Ovary (tissue), 9 donors: ENCODE results near the gene WFDC1. TPM values are rescaled to one million over a fixed set of nuclear protein-coding genes. Genes with fewer than 3 reads are reported as not detected.

Experiments used
- DNase-seq, 5 donors: peaks; one replicate each; pipeline ENCODE4 v3.0.0-alpha.2; 2019 to 2020
- H3K27ac ChIP-seq, 2 donors: fragments of 200-600 bp; one replicate each; pipeline versions ENCODE4 v1.5.1 to v1.8.0; 2019 to 2022
- H3K27me3 ChIP-seq: fragments of 200-600 bp; one replicate; pipeline ENCODE4 v1.8.0; 2022
- H3K36me3 ChIP-seq: fragments of 200-600 bp; sonication (generic); one replicate; pipeline ENCODE4 v1.5.1; 2019
- H3K4me1 ChIP-seq: one replicate; pipeline ENCODE4 v1.8.1; 2013; ENCODE audit warnings: mild to moderate bottlenecking, moderate library complexity; ENCODE audit not compliant: insufficient read depth
- H3K4me3 ChIP-seq: fragments of 200-600 bp; sonication (generic); one replicate; pipeline ENCODE4 v1.5.1; 2017
- H3K9me3 ChIP-seq, 2 donors: fragments of 200-600 bp in 1 of 2; sonication (generic) in 1 of 2; one replicate each; pipeline versions ENCODE4 v1.5.1 to v1.8.1; 2013 to 2019; ENCODE audit warnings: mild to moderate bottlenecking in 1 of 2, moderate library complexity in 1 of 2
- EP300 ChIP-seq: sonication (generic); formaldehyde crosslinking; IDR thresholded peaks from one replicate; pipeline ENCODE4 v1.6.1; 2017; ENCODE audit warnings: antibody characterized with exemption
- POLR2A ChIP-seq: fragments of 450-650 bp; IDR thresholded peaks from one replicate; pipeline ENCODE4 v1.6.1; 2017; ENCODE audit warnings: antibody characterized with exemption, mild to moderate bottlenecking, moderate library complexity
- WGBS, 3 donors: extraction: QIAGEN DNeasy Blood & Tissue Kit in 1 of 3; methylation state at CpG; one replicate each; pipeline versions ENCODE4 v1.1.5 to v1.1.7; 2013 to 2017; 5-methylcytosine and 5-hydroxymethylcytosine counted together
- intact Hi-C, 4 donors: fragments of 100-400 bp; cut with DNase I; formaldehyde crosslinking; loops; one replicate each; pipeline versions ENCODE4 v1.11.0 to v1.15.1; 2022 to 2023
- polyA plus RNA-seq, 2 donors: library from polyadenylated mRNA; stranded (reverse); fragments of 200-250 nt in 1 of 2; fragments of 350-450 nt in 1 of 2; fragmentation: Illumina TruSeq in 1 of 2; extraction: RNeasy Lipid Tissue Mini Kit (QIAGEN cat#74804) in 1 of 2; gene quantifications; one replicate each; pipeline ENCODE4 v1.2.3, GENCODE V29; 2013 to 2014
- total RNA-seq, 7 donors: library from RNA; depleted of rRNA in 2 of 7; stranded (reverse); fragments of >200 nt in 2 of 7; fragmentation: NEBNext Ultra II Directional in 3 of 7; extraction: Animal tissue kit (Norgen Biotek cat#: 25700) in 3 of 7; gene quantifications; one replicate each; pipeline versions ENCODE4 v1.1.0 to v1.2.4, GENCODE V29; 2016 to 2023
- TF ChIP-seq, protein P1 (sequence below), 3 donors: fragments of 450-650 bp in 2 of 3; fragments of 200-600 bp in 1 of 3; IDR thresholded peaks; one replicate each; pipeline versions ENCODE4 v1.5.1 to v1.8.0; 2016 to 2022; ENCODE audit warnings: antibody characterized with exemption in 3 of 3, mild to moderate bottlenecking in 1 of 3
- donor health status: DM: no; HTN: no; CAD: no; lungs with moderate emphysema.
- donor health status: DM: no; HTN: no; CAD: no.
- donor health status: Bipolar disorder and iron deficiency.
- donor health status: DM: yes; HTN: yes; CAD: no.
- donor health status: DM: no; HTN: no; CAD: no.
- donor health status: DM: yes; HTN: yes; CAD: no.

The WFDC1 gene
- total and polyA plus RNA-seq, 9 donors = 0.57 to 10.7 (median 2.1) TPM

- no peak overlapping the region for H3K4me3 ChIP-seq
- intact Hi-C loops = no loop called here
- no peaks in the 10 kb centered on the region for H3K27me3 ChIP-seq
- no peak for DNase-seq
- H3K4me1 ChIP-seq = no peaks in the 10 kb centered on the region
- no peak overlapping the region for H3K27ac ChIP-seq
- H3K36me3 ChIP-seq = no peaks in the 10 kb centered on the region
- TF ChIP-seq EP300 (no peak), POLR2A (no peak)
- TF ChIP-seq, protein P1, sequence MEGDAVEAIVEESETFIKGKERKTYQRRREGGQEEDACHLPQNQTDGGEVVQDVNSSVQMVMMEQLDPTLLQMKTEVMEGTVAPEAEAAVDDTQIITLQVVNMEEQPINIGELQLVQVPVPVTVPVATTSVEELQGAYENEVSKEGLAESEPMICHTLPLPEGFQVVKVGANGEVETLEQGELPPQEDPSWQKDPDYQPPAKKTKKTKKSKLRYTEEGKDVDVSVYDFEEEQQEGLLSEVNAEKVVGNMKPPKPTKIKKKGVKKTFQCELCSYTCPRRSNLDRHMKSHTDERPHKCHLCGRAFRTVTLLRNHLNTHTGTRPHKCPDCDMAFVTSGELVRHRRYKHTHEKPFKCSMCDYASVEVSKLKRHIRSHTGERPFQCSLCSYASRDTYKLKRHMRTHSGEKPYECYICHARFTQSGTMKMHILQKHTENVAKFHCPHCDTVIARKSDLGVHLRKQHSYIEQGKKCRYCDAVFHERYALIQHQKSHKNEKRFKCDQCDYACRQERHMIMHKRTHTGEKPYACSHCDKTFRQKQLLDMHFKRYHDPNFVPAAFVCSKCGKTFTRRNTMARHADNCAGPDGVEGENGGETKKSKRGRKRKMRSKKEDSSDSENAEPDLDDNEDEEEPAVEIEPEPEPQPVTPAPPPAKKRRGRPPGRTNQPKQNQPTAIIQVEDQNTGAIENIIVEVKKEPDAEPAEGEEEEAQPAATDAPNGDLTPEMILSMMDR (IDR thresholded peaks at IDR 0.05) = no peak
- WGBS, 3 donors = 60 to 70% (median 67%) methylated on average over 4 of the region's 4 CpGs
- no peaks in the 10 kb centered on the region for H3K9me3 ChIP-seq
Observed at GRCh38 chr16:84322749-84323148, 28.1 kb downstream of the WFDC1 start.

DNA sequence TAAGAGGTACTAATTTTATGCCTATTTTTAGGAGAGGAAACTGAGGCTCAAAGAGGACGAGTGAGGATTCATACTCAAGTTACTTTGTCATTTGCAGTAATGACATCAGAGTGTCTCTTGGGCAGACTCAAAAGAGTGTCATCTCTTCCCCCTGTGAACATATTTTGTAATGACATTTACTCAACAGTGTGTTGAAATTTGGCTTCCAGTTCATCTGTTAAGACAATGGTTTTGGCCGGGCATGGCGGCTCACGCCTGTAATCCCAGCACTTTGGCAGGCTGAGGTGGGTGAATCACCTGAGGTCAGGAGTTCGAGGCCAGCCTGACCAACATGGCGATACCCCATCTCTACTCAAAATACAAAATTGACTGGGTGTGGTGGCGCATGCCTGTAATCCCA, 28.9 kb downstream of the WFDC1 start:
- intact Hi-C loops = no loop called here
- H3K4me1 ChIP-seq = no peaks in the 10 kb centered on the region
- no peak for DNase-seq

DNA sequence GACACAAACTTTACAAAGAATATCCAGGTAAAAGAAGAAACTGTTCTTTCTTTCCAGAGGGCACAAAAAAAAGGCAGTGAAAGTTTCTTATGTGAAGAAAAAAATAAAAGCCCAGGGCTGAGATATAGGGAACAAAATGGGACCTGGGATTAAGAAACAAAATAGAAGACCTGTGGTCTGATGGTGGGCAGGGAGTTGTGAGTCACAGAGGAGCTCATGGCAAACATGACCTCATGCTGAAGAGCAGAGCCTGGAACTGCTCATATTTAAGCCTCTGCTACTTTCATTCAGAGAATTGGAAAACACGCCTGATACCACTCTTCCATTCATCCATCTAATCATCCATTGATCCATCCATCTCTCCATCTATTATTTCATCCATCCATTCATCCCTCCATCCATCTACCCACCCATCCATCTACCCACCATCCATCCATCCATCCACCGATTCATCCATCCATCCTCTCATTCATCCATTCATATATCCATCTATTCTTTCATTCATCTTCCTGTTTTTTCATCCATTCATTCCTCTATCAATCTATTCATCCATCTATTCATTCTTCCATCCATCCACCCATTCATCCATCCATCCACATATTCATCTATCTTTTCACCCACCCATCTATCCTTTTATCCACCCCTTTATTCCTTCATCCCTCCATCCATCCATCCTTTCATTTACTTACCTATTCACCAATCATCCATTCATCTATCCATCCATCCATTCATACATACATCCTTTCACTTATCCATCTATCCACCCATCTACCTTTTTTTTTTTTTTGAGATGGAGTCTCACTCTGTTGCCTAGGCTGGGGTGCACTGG, 30.0 kb downstream of the WFDC1 start:
- no peak for DNase-seq
- no peaks in the 10 kb centered on the region for H3K27me3 ChIP-seq
- WGBS, 3 donors = 48 to 73% (median 49%) methylated on average over 2 of the region's 2 CpGs
- TF ChIP-seq POLR2A (no peak), EP300 (no peak)
- TF ChIP-seq, protein P1 (IDR thresholded peaks at IDR 0.05) = no peak
- no peak overlapping the region for H3K4me3 ChIP-seq
- intact Hi-C loops = no loop called here
- no peak overlapping the region for H3K27ac ChIP-seq
- no peaks in the 10 kb centered on the region for H3K36me3 ChIP-seq
- H3K9me3 ChIP-seq = no peaks in the 10 kb centered on the region
- no peaks in the 10 kb centered on the region for H3K4me1 ChIP-seq

More for the DNA sequence above, 28.9 kb downstream of the WFDC1 start:
- no peaks in the 10 kb centered on the region for H3K36me3 ChIP-seq
- H3K27me3 ChIP-seq = no peaks in the 10 kb centered on the region
- 88 to 92% (median 91%) methylated on average over 7 of the region's 7 CpGs for WGBS, 3 donors
- TF ChIP-seq EP300 (no peak), POLR2A (no peak)
- TF ChIP-seq, protein P1 (IDR thresholded peaks at IDR 0.05) = no peak
- no peak overlapping the region for H3K4me3 ChIP-seq
- H3K9me3 ChIP-seq = no peaks in the 10 kb centered on the region
- no peak overlapping the region for H3K27ac ChIP-seq

DNA sequence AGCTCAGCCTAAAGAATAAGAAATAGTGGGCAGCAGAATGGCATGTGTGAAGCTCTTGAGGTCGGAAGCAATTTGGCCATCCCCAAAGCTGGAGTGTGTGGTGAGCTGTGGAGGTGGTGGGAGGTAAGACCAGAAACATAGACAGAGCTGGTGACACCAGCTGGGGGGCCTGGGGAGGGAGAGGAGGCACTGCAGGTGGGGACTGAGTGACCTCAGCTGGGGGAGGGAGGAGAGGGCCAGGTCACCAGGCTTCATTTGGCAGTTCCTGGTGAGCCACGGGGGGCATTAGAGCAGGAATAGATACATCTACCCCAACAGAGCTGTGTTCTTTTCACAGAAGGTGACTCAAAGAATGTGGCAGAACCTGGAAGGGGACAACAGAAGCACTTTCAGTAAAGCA, 31.9 kb downstream of the WFDC1 start:
- H3K27ac ChIP-seq = no peak overlapping the region
- intact Hi-C loops = no loop called here
- WGBS, 3 donors = 76 to 95% (median 89%) methylated on average over 2 of the region's 2 CpGs
- H3K36me3 ChIP-seq = no peaks in the 10 kb centered on the region
- no peaks in the 10 kb centered on the region for H3K4me1 ChIP-seq
- H3K27me3 ChIP-seq = no peaks in the 10 kb centered on the region
- DNase-seq = no peak
- TF ChIP-seq EP300 (no peak), POLR2A (no peak)
- TF ChIP-seq, protein P1 (IDR thresholded peaks at IDR 0.05) = no peak
- H3K9me3 ChIP-seq = no peaks in the 10 kb centered on the region
- no peak overlapping the region for H3K4me3 ChIP-seq
